Measurements from ENCODE around the gene NPL. TPM values are rescaled to one million over a fixed set of nuclear protein-coding genes. Genes with fewer than 3 reads are reported as not detected.

The NPL gene
- total RNA-seq, 4 donors from 2014 or later: 2.2 to 45.9 (median 10.1) TPM

DNA sequence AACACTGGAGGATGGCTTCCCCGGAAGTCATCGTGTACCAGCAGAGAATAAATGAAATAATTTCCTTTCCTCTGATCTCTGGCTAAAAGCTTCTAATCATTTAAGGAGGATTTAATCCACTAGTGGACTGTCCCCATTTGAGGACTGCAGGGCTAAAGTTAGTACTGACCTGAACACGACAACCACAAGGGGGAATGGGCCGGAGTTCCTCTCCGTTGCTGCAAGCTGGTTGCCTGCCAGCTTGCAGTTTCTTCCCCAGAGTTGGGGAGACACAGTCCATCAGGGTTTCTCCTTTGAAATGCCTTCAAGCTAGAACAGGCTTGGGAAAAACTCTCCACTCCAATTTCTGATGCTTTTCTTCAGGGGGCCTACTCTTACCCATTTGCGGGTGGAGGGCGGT, 35.5 kb upstream of the NPL start:
- Histone ChIP-seq H3K36me3 (no peaks in the 10 kb centered on the region), H3K27ac (no peak overlapping the region), H3K27me3 (no peaks in the 10 kb centered on the region), H3K9me3 (no peaks in the 10 kb centered on the region), H3K4me3 (no peak overlapping the region), H3K4me1 (no peaks in the 10 kb centered on the region)
- TF ChIP-seq POLR2A (IDR thresholded peaks at IDR 0.05) (no peak), EP300 (IDR thresholded peaks at IDR 0.05) (no peak)
- TF ChIP-seq, protein P1, sequence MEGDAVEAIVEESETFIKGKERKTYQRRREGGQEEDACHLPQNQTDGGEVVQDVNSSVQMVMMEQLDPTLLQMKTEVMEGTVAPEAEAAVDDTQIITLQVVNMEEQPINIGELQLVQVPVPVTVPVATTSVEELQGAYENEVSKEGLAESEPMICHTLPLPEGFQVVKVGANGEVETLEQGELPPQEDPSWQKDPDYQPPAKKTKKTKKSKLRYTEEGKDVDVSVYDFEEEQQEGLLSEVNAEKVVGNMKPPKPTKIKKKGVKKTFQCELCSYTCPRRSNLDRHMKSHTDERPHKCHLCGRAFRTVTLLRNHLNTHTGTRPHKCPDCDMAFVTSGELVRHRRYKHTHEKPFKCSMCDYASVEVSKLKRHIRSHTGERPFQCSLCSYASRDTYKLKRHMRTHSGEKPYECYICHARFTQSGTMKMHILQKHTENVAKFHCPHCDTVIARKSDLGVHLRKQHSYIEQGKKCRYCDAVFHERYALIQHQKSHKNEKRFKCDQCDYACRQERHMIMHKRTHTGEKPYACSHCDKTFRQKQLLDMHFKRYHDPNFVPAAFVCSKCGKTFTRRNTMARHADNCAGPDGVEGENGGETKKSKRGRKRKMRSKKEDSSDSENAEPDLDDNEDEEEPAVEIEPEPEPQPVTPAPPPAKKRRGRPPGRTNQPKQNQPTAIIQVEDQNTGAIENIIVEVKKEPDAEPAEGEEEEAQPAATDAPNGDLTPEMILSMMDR (IDR thresholded peaks at IDR 0.05): no peak
- 56 to 69% methylated on average over 7 of the region's 7 CpGs for WGBS, 2 donors
- DNase-seq (ENCODE audit: low spot score in 2 of 2): no peak

DNA sequence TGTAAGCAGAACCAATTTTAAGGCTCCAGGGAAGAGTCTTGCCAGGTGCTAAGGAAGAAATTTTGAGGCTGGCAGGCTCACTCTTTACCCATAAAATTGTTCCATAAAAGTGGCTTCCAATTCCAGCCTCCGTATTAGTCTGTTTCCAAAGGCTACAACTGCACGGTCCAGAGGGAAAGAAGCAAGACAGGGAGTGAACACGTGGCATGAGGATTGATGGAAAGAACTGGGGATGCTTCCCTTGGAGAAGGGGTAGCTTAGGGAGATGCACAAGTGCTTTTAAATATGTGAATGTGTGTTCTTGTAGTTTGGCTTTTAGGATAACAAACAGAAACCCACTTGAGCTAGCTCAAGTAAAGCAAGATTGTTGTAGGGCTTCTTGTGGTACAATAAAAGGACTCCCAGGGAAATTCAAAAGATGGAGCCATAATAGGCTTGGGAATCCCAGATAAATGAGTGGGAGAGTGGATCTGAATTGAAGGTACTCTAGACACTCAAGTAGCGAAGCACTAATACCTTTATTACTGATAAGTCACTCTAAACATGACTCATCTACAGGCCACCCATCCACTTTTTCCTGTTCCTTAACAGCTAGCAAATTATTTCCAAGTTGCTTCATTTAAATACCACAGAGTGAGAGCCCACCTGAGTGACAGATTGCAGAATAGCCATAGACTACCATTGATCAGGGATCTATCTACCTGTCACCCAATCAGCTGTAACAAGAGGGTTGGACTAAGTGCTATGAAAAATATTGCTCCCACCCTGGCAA, 34.8 kb upstream of the NPL start:
- no peaks in the 10 kb centered on the region for H3K27me3 ChIP-seq
- no peak overlapping the region for H3K27ac ChIP-seq
- WGBS, 2 donors: 61 to 63% methylated on average over 4 of the region's 4 CpGs
- H3K4me3 ChIP-seq: no peak overlapping the region
- no peak for DNase-seq (ENCODE audit: low spot score in 2 of 2)
- H3K36me3 ChIP-seq: no peaks in the 10 kb centered on the region
- H3K9me3 ChIP-seq: no peaks in the 10 kb centered on the region
- H3K4me1 ChIP-seq: no peaks in the 10 kb centered on the region
- TF ChIP-seq POLR2A (IDR thresholded peaks at IDR 0.05) (no peak), EP300 (IDR thresholded peaks at IDR 0.05) (no peak)
- TF ChIP-seq, protein P1 (IDR thresholded peaks at IDR 0.05): no peak

DNA sequence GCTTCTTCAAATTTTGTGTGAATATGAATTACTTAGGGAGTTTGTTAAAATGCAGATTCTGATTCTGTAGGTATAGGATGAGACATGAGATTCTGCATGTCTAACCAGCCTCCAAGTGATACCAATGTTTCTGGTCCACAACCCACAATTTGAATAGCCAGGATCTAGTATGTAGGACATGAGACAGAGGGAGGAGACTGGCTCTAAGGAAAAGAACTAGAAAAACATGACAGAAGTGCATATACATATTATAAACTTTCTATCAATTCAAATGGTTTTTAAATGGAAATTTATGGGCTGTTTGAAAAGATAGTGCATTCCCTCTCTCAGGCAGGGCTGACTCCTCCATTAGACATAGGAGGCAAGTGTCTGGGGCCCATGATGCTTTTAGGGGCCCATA, 33.9 kb upstream of the NPL start:
- DNase-seq (ENCODE audit: low spot score in 2 of 2): no peak
- Histone ChIP-seq H3K36me3 (no peaks in the 10 kb centered on the region), H3K4me3 (no peak overlapping the region), H3K27ac (no peak overlapping the region), H3K27me3 (no peaks in the 10 kb centered on the region), H3K9me3 (no peaks in the 10 kb centered on the region), H3K4me1 (no peaks in the 10 kb centered on the region)
- TF ChIP-seq POLR2A (IDR thresholded peaks at IDR 0.05): no peak
- TF ChIP-seq, protein P1 (IDR thresholded peaks at IDR 0.05): no peak
- TF ChIP-seq EP300 (IDR thresholded peaks at IDR 0.05): no peak

DNA sequence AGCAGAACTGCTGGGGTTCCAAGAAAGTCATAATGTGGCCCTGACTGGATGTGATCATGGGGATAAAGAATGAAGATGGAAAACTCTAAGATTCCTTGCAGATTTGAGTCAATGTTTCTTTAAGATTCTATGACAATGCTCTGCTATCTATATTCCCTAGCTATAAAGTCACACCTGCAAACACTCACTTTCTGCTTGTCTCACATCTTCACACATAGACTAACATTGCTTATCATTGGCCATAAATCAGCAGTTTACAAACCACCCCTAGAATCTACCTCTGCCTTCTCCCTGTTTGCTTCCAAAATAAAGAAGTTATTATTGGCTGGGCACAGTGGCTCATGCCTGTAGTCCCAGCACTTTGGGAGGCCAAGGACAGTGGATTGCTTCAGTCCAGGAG, 33.1 kb upstream of the NPL start:
- no peaks in the 10 kb centered on the region for H3K27me3 ChIP-seq
- H3K27ac ChIP-seq: no peak overlapping the region
- H3K36me3 ChIP-seq: no peaks in the 10 kb centered on the region
- H3K4me1 ChIP-seq: no peaks in the 10 kb centered on the region
- H3K9me3 ChIP-seq: peaks cover 0 to 2% (median 0%) of the 10 kb centered on the region in 4 donors
- no peak for DNase-seq (ENCODE audit: low spot score in 2 of 2)
- no peak overlapping the region for H3K4me3 ChIP-seq
- TF ChIP-seq, protein P1 (IDR thresholded peaks at IDR 0.05): no peak
- TF ChIP-seq POLR2A (IDR thresholded peaks at IDR 0.05) (no peak), EP300 (IDR thresholded peaks at IDR 0.05) (no peak)

DNA sequence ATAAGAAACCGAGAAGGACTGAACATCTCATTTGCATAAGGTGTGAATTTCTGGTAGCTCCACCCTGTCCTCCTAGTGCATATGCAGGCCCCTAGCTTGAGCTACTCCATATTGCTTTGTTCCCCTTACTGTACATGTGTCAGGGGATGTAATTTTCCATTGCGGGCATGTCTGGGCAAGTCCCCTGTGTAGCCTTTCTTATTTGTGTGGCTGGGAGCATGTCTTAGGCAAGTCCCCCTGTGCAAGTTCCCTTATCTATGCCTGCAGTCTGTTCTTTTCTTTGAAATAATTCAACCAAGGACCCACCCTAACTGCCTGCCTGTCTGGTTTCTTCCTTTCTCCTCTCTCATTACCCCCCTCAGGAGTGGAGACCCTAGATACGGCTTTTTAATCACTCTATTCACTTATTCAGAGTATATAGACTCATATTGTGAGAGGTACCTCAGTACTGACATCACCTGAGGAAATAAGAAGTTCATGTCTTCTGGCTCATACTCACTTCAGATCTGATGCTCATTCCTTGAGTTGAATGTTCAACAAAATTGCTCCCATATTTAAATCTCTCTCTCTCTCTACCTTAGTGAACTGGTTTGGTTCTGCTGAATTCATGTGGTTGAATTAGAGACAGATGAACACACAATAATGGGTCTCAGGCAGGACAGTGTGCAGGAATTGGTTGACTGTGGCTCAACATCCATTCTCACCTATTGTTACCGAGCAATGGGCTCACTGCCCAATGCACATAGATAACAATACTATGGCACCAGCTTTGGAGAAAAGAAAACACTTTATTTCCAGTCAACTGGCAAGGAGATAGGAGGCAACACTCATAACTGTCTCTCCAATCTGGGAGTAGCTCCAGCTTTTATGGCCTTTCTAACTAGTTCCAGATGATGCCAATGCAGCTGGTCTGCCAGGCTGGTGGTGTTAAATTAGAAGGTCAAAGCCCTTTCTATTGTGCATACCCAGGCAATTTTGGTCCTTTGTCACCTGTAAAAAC, 27.9 kb upstream of the NPL start:
- Histone ChIP-seq H3K27me3 (no peaks in the 10 kb centered on the region), H3K36me3 (no peaks in the 10 kb centered on the region), H3K4me3 (no peak overlapping the region), H3K9me3 (peaks cover 0 to 5% (median 0%) of the 10 kb centered on the region in 4 donors), H3K4me1 (peaks cover 0 to 12% (median 4%) of the 10 kb centered on the region in 4 donors), H3K27ac (no peak overlapping the region)
- no peak for DNase-seq (ENCODE audit: low spot score in 2 of 2)
- TF ChIP-seq, protein P1 (IDR thresholded peaks at IDR 0.05): no peak
- TF ChIP-seq POLR2A (IDR thresholded peaks at IDR 0.05) (no peak), EP300 (IDR thresholded peaks at IDR 0.05) (no peak)
- 89 to 95% methylated on average over 4 of the region's 4 CpGs for WGBS, 2 donors
